Gastrocnemius medialis (tissue), 4 donors: Measurements from ENCODE around the gene NHLRC1. TPM values are rescaled to one million over a fixed set of nuclear protein-coding genes. Genes with fewer than 3 reads are reported as not detected.

Experiments used
- ATAC-seq, 2 donors: fragments of 150-250 bp; one replicate each; pipeline ENCODE4 v1.9.1; 2016
- DNase-seq, 2 donors: peaks; one replicate each; pipeline ENCODE4 v3.0.0-alpha.2; 2019
- H3K27ac ChIP-seq, 4 donors: fragments of 200-600 bp; sonication (generic); 1 replicate in 1 of 4; 2 replicates in 3 of 4; pipeline ENCODE4 v1.5.1; 2016 to 2018; ENCODE audit warnings: mild to moderate bottlenecking in 2 of 4, moderate library complexity in 1 of 4
- H3K27me3 ChIP-seq, 3 donors: fragments of 200-600 bp; sonication (generic) in 2 of 3; 1 replicate in 1 of 3; 2 replicates in 2 of 3; pipeline versions ENCODE4 v1.5.1 to v1.6.0; 2016 to 2019; ENCODE audit warnings: mild to moderate bottlenecking in 1 of 3, moderate library complexity in 1 of 3
- H3K36me3 ChIP-seq, 2 donors: fragments of 200-600 bp; sonication (generic) in 1 of 2; one replicate each; pipeline ENCODE4 v1.5.1; 2017 to 2018
- H3K4me1 ChIP-seq, 2 donors: fragments of 200-600 bp; sonication (generic) in 1 of 2; one replicate each; pipeline ENCODE4 v1.5.1; 2016 to 2017; ENCODE audit warnings: mild to moderate bottlenecking in 2 of 2
- H3K4me3 ChIP-seq, 4 donors: fragments of 200-600 bp; sonication (generic) in 3 of 4; 1 replicate in 1 of 4; 2 replicates in 3 of 4; pipeline ENCODE4 v1.5.1; 2016 to 2019; ENCODE audit warnings: mild to moderate bottlenecking in 2 of 4
- H3K9me3 ChIP-seq, 3 donors: fragments of 200-600 bp; sonication (generic) in 2 of 3; 1 replicate in 1 of 3; 2 replicates in 2 of 3; pipeline ENCODE4 v1.5.1; 2016 to 2019
- POLR2A ChIP-seq, 2 donors: fragments of 450-650 bp; IDR thresholded peaks; one replicate each; pipeline ENCODE4 v1.6.1; 2017; ENCODE audit warnings: antibody characterized with exemption in 2 of 2, mild to moderate bottlenecking in 2 of 2, moderate library complexity in 2 of 2
- in situ Hi-C, 4 donors: fragments of 200-750 bp; cut with MboI; loops; one replicate each; pipeline versions ENCODE4 v1.15.0 to v1.8.0; 2017; ENCODE audit warnings: low sequenced_read_pairs in 4 of 4
- intact Hi-C: fragments of 100-400 bp; cut with DNase I; formaldehyde crosslinking; loops from one replicate; pipeline ENCODE4 v1.15.1; 2023; ENCODE audit warnings: low total_unique reads
- total RNA-seq, 4 donors: library from RNA; depleted of rRNA; stranded (reverse); fragments of >200 nt; gene quantifications; one replicate each; pipeline versions ENCODE4 v1.1.0 to v1.2.3, GENCODE V29; 2016
- TF ChIP-seq, protein P1 (sequence below), 5 experiments: fragments of 450-650 bp in 3 of 5; fragments of 200-600 bp in 2 of 5; sonication (generic) in 2 of 5; IDR thresholded peaks in 4 of 5; conservative IDR thresholded peaks in 1 of 5; 1 replicate in 4 of 5; 2 replicates in 1 of 5; pipeline ENCODE4 v1.5.1; 2016 to 2019; ENCODE audit warnings: antibody characterized with exemption in 5 of 5, mild to moderate bottlenecking in 3 of 5, moderate library complexity in 3 of 5

The NHLRC1 gene
- total RNA-seq, 4 donors from 2014 or later, result 0.56 to 1.9 (median 1.4) TPM

DNA sequence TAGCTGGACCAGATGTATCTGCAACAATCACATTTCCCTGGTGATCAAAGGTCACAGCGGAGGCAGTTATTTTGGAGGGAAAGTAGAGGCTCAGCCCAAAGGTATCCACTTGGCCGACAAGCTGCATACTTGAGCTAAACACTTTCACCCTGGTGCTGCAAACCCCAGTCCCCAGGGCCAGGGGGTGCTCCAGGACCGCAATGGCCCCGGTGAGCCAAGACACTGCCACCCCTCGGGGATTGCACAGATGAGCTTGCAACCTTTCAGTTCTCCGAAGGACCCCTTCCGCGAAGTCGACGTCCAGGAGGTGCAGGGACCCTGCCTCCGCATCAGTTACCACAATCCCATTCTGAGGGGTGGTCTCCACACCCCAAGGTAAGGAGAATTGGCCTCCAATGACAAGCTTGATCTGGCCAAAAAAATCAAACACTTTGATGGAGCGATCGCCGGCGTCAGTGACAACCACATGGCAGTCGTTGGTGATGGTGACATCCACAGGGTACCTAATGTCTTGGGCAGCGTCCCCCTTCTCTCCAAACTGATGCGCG, 823 bp downstream of the NHLRC1 start:
- TF ChIP-seq POLR2A (IDR thresholded peaks at IDR 0.05), result no peak
- peak in 1 of 2 donors; percentile 13 for DNase-seq
- in situ Hi-C loops (loop anchor here in 3 of 4 donors (5.0 to 25.0 kb wide), 4 partner anchors 134 to 959 kb away; partner anchors contain the start of gene KIF13A (in 1 of the 3)), intact Hi-C loops (loop anchor here (1.0 to 5.0 kb wide), 7 partner anchors 19 to 965 kb away; partner anchors contain the start of gene KIF13A)
- Histone ChIP-seq H3K27me3 (no peaks in the 10 kb centered on the region), H3K27ac (peak overlapping the region; percentile 79 to 89 (median 86)), H3K4me3 (peak overlapping the region; percentile 62 to 97 (median 68)), H3K36me3 (no peaks in the 10 kb centered on the region), H3K4me1 (peaks cover 12 to 20% of the 10 kb centered on the region in 2 donors), H3K9me3 (no peaks in the 10 kb centered on the region)
- peak in 1 of 2 donors; percentile 15 for ATAC-seq

DNA sequence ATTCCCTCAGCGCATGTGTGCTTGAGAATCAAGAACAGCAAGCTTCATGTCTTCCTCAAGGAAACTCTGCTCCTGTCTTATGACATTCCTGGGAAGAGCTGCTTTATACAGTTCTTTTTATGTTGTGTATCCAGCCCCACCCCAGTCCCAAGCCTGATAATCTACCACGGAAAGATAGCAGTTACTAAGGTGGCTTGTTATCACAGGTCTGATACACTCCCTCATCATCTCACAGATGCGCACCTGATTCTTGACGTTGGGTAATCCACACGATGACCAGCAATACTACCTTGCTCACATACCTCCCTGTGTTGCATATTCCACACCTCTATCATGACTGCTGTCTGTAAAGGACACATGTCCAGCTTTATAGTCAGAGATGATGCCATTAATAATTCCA, 3.2 kb downstream of the NHLRC1 start:
- intact Hi-C loops, result no loop called here
- Histone ChIP-seq H3K4me3 (no peak overlapping the region), H3K9me3 (no peaks in the 10 kb centered on the region), H3K4me1 (peaks cover 12 to 20% of the 10 kb centered on the region in 2 donors), H3K27me3 (no peaks in the 10 kb centered on the region), H3K27ac (no peak overlapping the region), H3K36me3 (no peaks in the 10 kb centered on the region)
- in situ Hi-C loops, result loop anchor here (10.0 to 25.0 kb wide), 4 partner anchors 124 to 957 kb away; no protein-coding TSS in a partner anchor
- no peak for TF ChIP-seq POLR2A (IDR thresholded peaks at IDR 0.05)
- TF ChIP-seq, protein P1, sequence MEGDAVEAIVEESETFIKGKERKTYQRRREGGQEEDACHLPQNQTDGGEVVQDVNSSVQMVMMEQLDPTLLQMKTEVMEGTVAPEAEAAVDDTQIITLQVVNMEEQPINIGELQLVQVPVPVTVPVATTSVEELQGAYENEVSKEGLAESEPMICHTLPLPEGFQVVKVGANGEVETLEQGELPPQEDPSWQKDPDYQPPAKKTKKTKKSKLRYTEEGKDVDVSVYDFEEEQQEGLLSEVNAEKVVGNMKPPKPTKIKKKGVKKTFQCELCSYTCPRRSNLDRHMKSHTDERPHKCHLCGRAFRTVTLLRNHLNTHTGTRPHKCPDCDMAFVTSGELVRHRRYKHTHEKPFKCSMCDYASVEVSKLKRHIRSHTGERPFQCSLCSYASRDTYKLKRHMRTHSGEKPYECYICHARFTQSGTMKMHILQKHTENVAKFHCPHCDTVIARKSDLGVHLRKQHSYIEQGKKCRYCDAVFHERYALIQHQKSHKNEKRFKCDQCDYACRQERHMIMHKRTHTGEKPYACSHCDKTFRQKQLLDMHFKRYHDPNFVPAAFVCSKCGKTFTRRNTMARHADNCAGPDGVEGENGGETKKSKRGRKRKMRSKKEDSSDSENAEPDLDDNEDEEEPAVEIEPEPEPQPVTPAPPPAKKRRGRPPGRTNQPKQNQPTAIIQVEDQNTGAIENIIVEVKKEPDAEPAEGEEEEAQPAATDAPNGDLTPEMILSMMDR (IDR thresholded peaks at IDR 0.05 in 4 of 5, conservative IDR thresholded peaks at IDR 0.05 in 1 of 5), result no peak
- DNase-seq (no peak), ATAC-seq (no peak)

DNA sequence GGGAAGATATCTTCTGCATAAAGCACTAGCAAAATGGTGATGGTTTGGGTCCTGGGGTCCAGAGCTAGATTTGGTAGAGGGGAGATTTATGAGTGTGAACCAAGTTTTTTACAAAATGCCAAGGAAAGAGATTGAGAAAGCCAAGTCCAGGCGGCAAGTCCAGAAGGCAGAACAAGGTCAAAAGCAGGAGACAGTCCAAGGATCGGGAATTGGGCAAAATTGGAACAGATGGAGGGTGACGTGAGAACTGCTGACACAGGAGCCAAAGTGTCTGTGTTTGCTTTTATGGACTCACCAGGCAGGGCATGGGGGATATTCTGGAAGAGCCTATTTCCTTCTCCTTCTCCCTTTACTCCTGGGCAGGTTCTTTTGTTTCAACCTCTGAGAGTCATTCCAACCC, 4.1 kb downstream of the NHLRC1 start:
- no peak for ATAC-seq
- no peak overlapping the region for H3K4me3 ChIP-seq
- no peaks in the 10 kb centered on the region for H3K36me3 ChIP-seq
- no peaks in the 10 kb centered on the region for H3K9me3 ChIP-seq
- intact Hi-C loops, result no loop called here
- DNase-seq, result no peak
- H3K4me1 ChIP-seq, result peaks cover 12 to 20% of the 10 kb centered on the region in 2 donors
- TF ChIP-seq, protein P1 (IDR thresholded peaks at IDR 0.05 in 4 of 5, conservative IDR thresholded peaks at IDR 0.05 in 1 of 5), result no peak
- TF ChIP-seq POLR2A (IDR thresholded peaks at IDR 0.05), result no peak
- in situ Hi-C loops, result loop anchor here (10.0 to 25.0 kb wide), 4 partner anchors 124 to 956 kb away; no protein-coding TSS in a partner anchor
- H3K27ac ChIP-seq, result no peak overlapping the region
- no peaks in the 10 kb centered on the region for H3K27me3 ChIP-seq

DNA sequence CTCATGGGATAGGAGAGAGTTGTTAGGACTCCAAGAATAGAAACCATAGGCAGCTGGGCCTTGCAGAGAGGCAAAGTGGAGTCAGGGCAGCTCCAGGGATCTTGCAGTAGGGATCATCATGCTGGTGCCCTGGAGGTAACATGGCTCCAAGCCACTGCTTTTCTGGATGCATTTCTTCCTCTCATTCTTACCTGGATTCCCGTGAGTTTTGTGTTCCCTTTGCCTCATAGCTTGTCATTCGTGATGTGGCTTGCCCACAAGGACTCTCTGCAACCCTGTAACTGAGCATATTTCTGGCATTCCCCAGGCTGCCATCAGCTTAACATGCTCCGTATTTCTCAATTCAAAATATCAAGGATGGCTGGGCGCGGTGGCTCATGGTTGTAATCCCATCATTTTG, 5.3 kb downstream of the NHLRC1 start:
- ATAC-seq (no peak), DNase-seq (no peak)
- H3K27me3 ChIP-seq, result no peaks in the 10 kb centered on the region
- TF ChIP-seq, protein P1 (IDR thresholded peaks at IDR 0.05 in 4 of 5, conservative IDR thresholded peaks at IDR 0.05 in 1 of 5), result no peak
- no peak for TF ChIP-seq POLR2A (IDR thresholded peaks at IDR 0.05)
- in situ Hi-C loops, result loop anchor here (10.0 to 25.0 kb wide), 4 partner anchors 122 to 955 kb away; no protein-coding TSS in a partner anchor
- intact Hi-C loops, result no loop called here
- no peak overlapping the region for H3K27ac ChIP-seq
- peaks cover 11 to 12% of the 10 kb centered on the region in 2 donors for H3K4me1 ChIP-seq
- no peak overlapping the region for H3K4me3 ChIP-seq
- H3K9me3 ChIP-seq, result no peaks in the 10 kb centered on the region
- H3K36me3 ChIP-seq, result no peaks in the 10 kb centered on the region

DNA sequence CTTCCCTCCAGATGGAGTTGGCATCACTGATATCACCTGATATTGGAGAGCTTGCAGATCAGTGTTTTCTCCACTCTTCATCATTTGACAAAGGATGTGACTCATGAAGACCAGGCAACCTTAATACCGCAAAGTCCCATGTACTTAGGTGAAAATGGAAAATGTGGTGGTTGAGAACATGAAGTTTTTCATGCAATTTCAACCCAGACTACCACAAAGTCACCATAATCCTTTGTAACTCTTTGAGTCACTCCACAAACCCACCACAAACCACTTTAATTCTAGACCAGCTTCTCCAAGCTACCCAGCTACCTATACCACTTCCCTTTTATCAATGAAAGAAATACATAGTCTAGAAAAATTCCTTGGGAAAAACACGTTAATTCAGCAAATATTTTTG, 7.1 kb downstream of the NHLRC1 start:
- no peak for TF ChIP-seq POLR2A (IDR thresholded peaks at IDR 0.05)
- TF ChIP-seq, protein P1 (IDR thresholded peaks at IDR 0.05 in 4 of 5, conservative IDR thresholded peaks at IDR 0.05 in 1 of 5), result no peak
- H3K27me3 ChIP-seq, result no peaks in the 10 kb centered on the region
- H3K27ac ChIP-seq, result no peak overlapping the region
- in situ Hi-C loops (loop anchor here (10.0 to 25.0 kb wide), 4 partner anchors 121 to 953 kb away; no protein-coding TSS in a partner anchor), intact Hi-C loops (no loop called here)
- no peaks in the 10 kb centered on the region for H3K36me3 ChIP-seq
- no peak overlapping the region for H3K4me3 ChIP-seq
- no peaks in the 10 kb centered on the region for H3K9me3 ChIP-seq
- DNase-seq (no peak), ATAC-seq (no peak)
- peaks cover 0 to 3% of the 10 kb centered on the region in 2 donors for H3K4me1 ChIP-seq
